Nephron progenitor cell (in vitro differentiated cells): Measurements from ENCODE around the gene CCDC160.
"Not testable (repeated sequence)": the region's sequence is repeated elsewhere in the genome, so short reads cannot be mapped to it uniquely, and the experiment has no call there.

Source experiments
- DNase-seq: peaks from one replicate; pipeline ENCODE4 v3.0.0; 2021
- H3K27ac Mint-ChIP-seq: 2 replicates; pipeline ENCODE4 v1.8.0; 2021; ENCODE audit warnings: mild to moderate bottlenecking, moderate library complexity, mixed read lengths
- H3K27me3 Mint-ChIP-seq: 2 replicates; pipeline ENCODE4 v1.8.0; 2021; ENCODE audit warnings: mild to moderate bottlenecking, low read depth, mixed read lengths; ENCODE audit not compliant: poor library complexity
- H3K36me3 Mint-ChIP-seq: 2 replicates; pipeline ENCODE4 v1.8.0; 2021; ENCODE audit warnings: low read depth, mixed read lengths
- H3K4me1 Mint-ChIP-seq: 2 replicates; pipeline ENCODE4 v1.8.0; 2021; ENCODE audit warnings: mixed read lengths
- H3K4me3 Mint-ChIP-seq: 2 replicates; pipeline ENCODE4 v1.8.0; 2021; ENCODE audit warnings: mild to moderate bottlenecking, moderate library complexity, mixed read lengths
- H3K9me3 Mint-ChIP-seq: 2 replicates; pipeline ENCODE4 v1.8.0; 2021; ENCODE audit warnings: mild to moderate bottlenecking, moderate library complexity, mixed read lengths
- TF ChIP-seq, protein P1 (sequence below): fragments of 200-600 bp; sonication (generic); IDR thresholded peaks from 2 replicates; pipeline ENCODE4 v1.5.0; 2021; ENCODE audit warnings: antibody characterized with exemption

The CCDC160 gene

DNA sequence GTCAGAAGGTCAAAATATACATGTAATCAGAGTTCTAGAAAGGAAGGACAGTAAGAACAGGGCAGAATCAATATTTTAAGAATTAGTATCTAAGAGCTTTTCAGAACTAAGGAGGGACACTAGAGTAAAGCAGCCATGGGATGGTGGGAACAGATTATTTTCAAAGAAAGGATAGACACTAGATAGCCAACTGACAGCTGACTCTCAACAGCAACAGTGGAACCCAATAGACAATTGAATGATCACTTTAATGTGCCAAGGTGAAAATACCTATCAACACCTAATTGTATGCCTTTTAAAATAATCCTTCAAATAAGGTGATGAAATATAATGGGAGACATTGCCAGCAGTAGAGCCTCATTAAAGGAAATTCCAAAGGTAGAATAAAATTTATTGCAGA is 26.5 kb upstream of the CCDC160 start:
- Mint-ChIP-seq H3K27me3 (no peaks in the 10 kb centered on the region), H3K4me3 (no peak overlapping the region), H3K36me3 (peaks cover 6% of the 10 kb centered on the region), H3K4me1 (no peaks in the 10 kb centered on the region), H3K9me3 (peaks cover 38% of the 10 kb centered on the region), H3K27ac (no peak overlapping the region)
- DNase-seq: no peak
- TF ChIP-seq, protein P1, sequence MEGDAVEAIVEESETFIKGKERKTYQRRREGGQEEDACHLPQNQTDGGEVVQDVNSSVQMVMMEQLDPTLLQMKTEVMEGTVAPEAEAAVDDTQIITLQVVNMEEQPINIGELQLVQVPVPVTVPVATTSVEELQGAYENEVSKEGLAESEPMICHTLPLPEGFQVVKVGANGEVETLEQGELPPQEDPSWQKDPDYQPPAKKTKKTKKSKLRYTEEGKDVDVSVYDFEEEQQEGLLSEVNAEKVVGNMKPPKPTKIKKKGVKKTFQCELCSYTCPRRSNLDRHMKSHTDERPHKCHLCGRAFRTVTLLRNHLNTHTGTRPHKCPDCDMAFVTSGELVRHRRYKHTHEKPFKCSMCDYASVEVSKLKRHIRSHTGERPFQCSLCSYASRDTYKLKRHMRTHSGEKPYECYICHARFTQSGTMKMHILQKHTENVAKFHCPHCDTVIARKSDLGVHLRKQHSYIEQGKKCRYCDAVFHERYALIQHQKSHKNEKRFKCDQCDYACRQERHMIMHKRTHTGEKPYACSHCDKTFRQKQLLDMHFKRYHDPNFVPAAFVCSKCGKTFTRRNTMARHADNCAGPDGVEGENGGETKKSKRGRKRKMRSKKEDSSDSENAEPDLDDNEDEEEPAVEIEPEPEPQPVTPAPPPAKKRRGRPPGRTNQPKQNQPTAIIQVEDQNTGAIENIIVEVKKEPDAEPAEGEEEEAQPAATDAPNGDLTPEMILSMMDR: no peak

DNA sequence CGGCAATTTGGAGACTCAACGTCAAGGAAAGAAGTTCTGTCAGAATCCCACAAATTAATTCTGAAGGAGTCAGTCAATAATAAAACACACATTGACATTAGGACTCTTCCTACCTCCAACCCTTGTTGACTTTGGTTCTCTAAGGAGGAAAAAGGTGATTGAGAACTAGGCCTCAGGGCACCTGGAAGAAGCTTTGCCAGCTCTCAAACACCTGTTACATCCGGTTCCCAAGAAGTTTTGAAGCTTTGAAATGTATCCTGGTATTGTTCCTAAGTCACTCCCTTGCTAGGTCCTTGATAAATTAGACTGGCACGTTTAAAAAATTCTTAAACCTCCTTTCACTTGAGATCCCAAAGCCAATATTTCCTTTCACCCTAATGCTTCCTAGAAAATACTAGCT is 1.7 kb upstream of the CCDC160 start:
- H3K27me3 Mint-ChIP-seq: peaks cover 3% of the 10 kb centered on the region
- H3K4me3 Mint-ChIP-seq: no peak overlapping the region
- peaks cover 25% of the 10 kb centered on the region for H3K4me1 Mint-ChIP-seq
- TF ChIP-seq, protein P1: no peak
- no peak for DNase-seq
- no peak overlapping the region for H3K27ac Mint-ChIP-seq
- peaks cover 3% of the 10 kb centered on the region for H3K9me3 Mint-ChIP-seq
- no peaks in the 10 kb centered on the region for H3K36me3 Mint-ChIP-seq

DNA sequence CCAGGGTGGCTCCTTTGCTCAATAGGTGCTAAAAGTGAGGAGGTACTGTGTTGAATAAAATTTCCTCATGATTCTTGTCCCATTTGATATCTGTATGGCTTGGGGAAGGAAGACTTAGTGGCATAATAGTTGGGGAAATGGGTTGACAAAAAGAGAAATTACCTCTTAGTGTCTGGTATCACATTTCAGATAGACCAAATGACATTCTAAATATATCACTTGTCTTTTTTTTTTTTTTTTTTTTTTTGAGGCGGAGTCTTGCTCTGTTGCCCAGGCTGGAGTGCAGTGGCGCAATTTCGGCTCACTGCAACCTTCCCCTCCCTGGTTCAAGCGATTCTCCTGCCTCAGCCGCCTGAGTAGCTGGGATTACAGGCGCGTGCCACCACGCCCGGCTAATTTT is 1.2 kb downstream of the CCDC160 start:
- H3K27me3 Mint-ChIP-seq, H3K36me3 Mint-ChIP-seq, DNase-seq, H3K9me3 Mint-ChIP-seq: not testable (repeated sequence)
- Mint-ChIP-seq H3K27ac (peak overlapping the region; percentile 48), H3K4me3 (peak overlapping the region; percentile 80), H3K4me1 (peaks cover 26% of the 10 kb centered on the region)

DNA sequence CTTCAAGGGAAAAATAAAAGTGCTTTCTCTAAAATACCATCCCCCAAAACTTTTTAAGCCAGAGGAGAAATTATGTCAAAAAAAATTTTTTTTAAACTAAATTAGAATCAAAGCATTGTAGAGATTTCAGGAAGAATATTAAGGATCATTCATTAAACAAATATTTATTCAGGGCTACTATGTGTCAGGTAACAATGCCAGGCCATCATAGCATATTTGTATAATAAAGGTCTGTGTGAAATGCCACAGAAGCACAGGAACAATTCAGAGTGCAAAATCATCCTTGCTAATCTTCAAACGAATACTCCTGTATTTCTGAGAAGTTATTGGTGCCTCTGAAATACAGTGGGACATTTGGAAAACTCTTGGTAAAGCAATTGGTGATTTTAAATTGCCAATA is 2.0 kb downstream of the CCDC160 start:
- Mint-ChIP-seq H3K27me3 (peaks cover 3% of the 10 kb centered on the region), H3K27ac (peak overlapping the region; percentile 80), H3K36me3 (no peaks in the 10 kb centered on the region), H3K4me3 (peak overlapping the region; percentile 69), H3K9me3 (peaks cover 3% of the 10 kb centered on the region), H3K4me1 (peaks cover 30% of the 10 kb centered on the region)
- DNase-seq: no peak
- TF ChIP-seq, protein P1: no peak

DNA sequence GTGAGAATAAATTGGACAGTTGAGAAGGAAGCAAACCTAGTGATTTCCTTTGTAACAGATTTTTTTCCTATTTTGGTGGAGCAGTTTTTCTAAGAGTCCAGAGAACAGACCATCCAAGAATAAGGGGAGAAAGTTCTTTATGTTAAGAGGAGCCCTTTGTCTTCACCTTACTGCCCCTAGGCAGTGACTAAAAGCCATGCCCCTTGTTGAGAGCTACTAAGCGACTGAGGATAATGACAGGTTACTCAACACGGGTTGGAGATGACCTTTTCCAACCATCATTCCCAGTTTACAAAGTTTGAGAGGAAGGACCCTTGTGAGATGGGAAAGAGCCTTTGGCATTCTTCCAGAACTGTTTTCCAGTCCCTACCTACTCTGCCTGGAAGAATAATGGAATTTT is 3.2 kb downstream of the CCDC160 start:
- TF ChIP-seq, protein P1: no peak
- peaks cover 31% of the 10 kb centered on the region for H3K4me1 Mint-ChIP-seq
- H3K9me3 Mint-ChIP-seq: peaks cover 3% of the 10 kb centered on the region
- no peak overlapping the region for H3K27ac Mint-ChIP-seq
- H3K36me3 Mint-ChIP-seq: no peaks in the 10 kb centered on the region
- no peak for DNase-seq
- peak overlapping the region; percentile 52 for H3K4me3 Mint-ChIP-seq
- H3K27me3 Mint-ChIP-seq: peaks cover 3% of the 10 kb centered on the region

DNA sequence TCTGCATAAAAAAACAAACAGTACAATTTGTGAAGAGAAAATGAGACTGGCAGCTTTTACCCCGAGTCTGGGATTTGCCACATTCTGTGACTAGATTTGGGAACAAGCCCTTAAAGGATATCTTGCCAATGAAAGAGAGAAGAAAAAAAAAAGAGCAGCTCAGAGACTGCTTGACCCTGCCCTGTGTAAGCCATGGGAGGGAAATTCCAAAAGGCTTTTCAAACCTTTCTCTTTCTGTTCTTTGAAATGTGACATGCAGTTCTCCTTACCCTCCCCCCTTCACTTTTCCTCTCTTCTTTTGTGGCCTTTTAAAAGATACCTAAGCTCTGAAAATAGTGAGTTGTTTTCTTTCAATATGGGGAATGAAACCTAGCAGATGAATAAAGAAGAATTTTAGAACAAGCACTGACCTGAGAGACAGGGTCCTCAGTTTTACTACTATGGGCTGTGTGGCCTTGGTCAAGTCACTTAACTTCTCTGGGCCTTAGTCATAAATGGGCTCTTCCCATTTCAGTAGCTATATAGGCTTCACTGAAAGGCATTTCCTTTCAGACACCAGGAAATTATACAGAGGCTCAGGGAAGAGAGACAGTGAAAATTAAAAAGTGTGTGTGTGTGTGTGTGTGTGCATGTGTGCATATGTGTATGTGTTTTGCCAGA is 5.1 kb downstream of the CCDC160 start:
- Mint-ChIP-seq H3K27ac (no peak overlapping the region), H3K36me3 (no peaks in the 10 kb centered on the region), H3K27me3 (no peaks in the 10 kb centered on the region), H3K4me3 (no peak overlapping the region), H3K4me1 (peaks cover 36% of the 10 kb centered on the region), H3K9me3 (peaks cover 3% of the 10 kb centered on the region)
- no peak for DNase-seq
- TF ChIP-seq, protein P1: no peak
